Liver (tissue), 9 donors: ENCODE data around the gene FLNB. TPM values are rescaled to one million over a fixed set of nuclear protein-coding genes. Genes with fewer than 3 reads are reported as not detected.
A peak's percentile ranks its signal among the peaks of the same experiment; 100 is the strongest.

Source experiments
- DNase-seq: peaks from one replicate; pipeline ENCODE4 v3.0.0-alpha.2; 2017; ENCODE audit warnings: low spot score
- H3K27ac ChIP-seq, 2 donors: one replicate each; pipeline ENCODE4 v1.7.0; 2013; ENCODE audit warnings: inconsistent platforms in 2 of 2, low read length in 2 of 2, control low read depth in 1 of 2, low read depth in 1 of 2, mild to moderate bottlenecking in 1 of 2
- H3K27me3 ChIP-seq, 4 donors: one replicate each; pipeline versions ENCODE4 v1.6.1 to v1.7.0; 2013; ENCODE audit warnings: low read length in 3 of 4, inconsistent platforms in 1 of 4, mild to moderate bottlenecking in 1 of 4, moderate library complexity in 1 of 4; ENCODE audit not compliant: control insufficient read depth in 4 of 4, insufficient read depth in 4 of 4
- H3K36me3 ChIP-seq, 4 donors: one replicate each; pipeline versions ENCODE4 v1.6.1 to v1.7.0; 2013; ENCODE audit warnings: low read length in 3 of 4, mild to moderate bottlenecking in 3 of 4, low read depth in 1 of 4, moderate library complexity in 1 of 4; ENCODE audit not compliant: control insufficient read depth in 4 of 4, insufficient read depth in 3 of 4
- H3K4me1 ChIP-seq, 4 donors: one replicate each; pipeline versions ENCODE4 v1.6.1 to v1.7.0; 2013; ENCODE audit warnings: low read length in 3 of 4, mild to moderate bottlenecking in 3 of 4, moderate library complexity in 1 of 4; ENCODE audit not compliant: control insufficient read depth in 4 of 4, insufficient read depth in 4 of 4
- H3K4me3 ChIP-seq, 3 donors: one replicate each; pipeline versions ENCODE4 v1.6.1 to v1.7.0; 2013; ENCODE audit warnings: low read length in 3 of 3, control low read depth in 1 of 3, low read depth in 1 of 3, mild to moderate bottlenecking in 1 of 3
- H3K9ac ChIP-seq, 2 donors: one replicate each; pipeline ENCODE4 v1.7.0; 2013; ENCODE audit warnings: low read length in 2 of 2, mild to moderate bottlenecking in 2 of 2, moderate library complexity in 2 of 2, control low read depth in 1 of 2, low read depth in 1 of 2
- H3K9me3 ChIP-seq, 4 donors: one replicate each; pipeline versions ENCODE4 v1.6.1 to v1.7.0; 2013; ENCODE audit warnings: low read length in 3 of 4; ENCODE audit not compliant: control insufficient read depth in 4 of 4
- EGR1 ChIP-seq, 2 donors: IDR thresholded peaks; 2 replicates each; pipeline ENCODE4 v1.6.1; 2016 to 2018; ENCODE audit warnings: antibody characterized with exemption in 2 of 2, low read depth in 2 of 2
- FOXA1 ChIP-seq: IDR thresholded peaks from 2 replicates; pipeline ENCODE4 v1.6.1; 2016; ENCODE audit warnings: antibody characterized with exemption
- FOXA2 ChIP-seq: IDR thresholded peaks from 2 replicates; pipeline ENCODE4 v1.6.1; 2016; ENCODE audit warnings: antibody characterized with exemption
- HNF4A ChIP-seq, 2 donors: conservative IDR thresholded peaks; 2 replicates each; pipeline ENCODE4 v1.6.1; 2016; ENCODE audit warnings: antibody characterized with exemption in 2 of 2, mild to moderate bottlenecking in 2 of 2
- HNF4G ChIP-seq: IDR thresholded peaks from 2 replicates; pipeline ENCODE4 v1.6.1; 2016; ENCODE audit warnings: antibody characterized with exemption
- JUND ChIP-seq, 2 donors: IDR thresholded peaks; 2 replicates each; pipeline ENCODE4 v1.6.1; 2016; ENCODE audit warnings: antibody characterized with exemption in 2 of 2
- NR2F2 ChIP-seq: IDR thresholded peaks from 2 replicates; pipeline ENCODE4 v1.6.1; 2016; ENCODE audit warnings: antibody characterized with exemption
- RAD21 ChIP-seq, 2 donors: IDR thresholded peaks; 2 replicates each; pipeline ENCODE4 v1.6.1; 2016; ENCODE audit warnings: antibody characterized with exemption in 2 of 2, mild to moderate bottlenecking in 2 of 2
- RXRA ChIP-seq, 2 donors: IDR thresholded peaks; 2 replicates each; pipeline ENCODE4 v1.6.1; 2017 to 2018; ENCODE audit warnings: antibody characterized with exemption in 2 of 2, mild to moderate bottlenecking in 1 of 2
- SP1 ChIP-seq: IDR thresholded peaks from 2 replicates; pipeline ENCODE4 v1.6.1; 2018; ENCODE audit warnings: antibody characterized with exemption, mild to moderate bottlenecking
- TAF1 ChIP-seq: conservative IDR thresholded peaks from 2 replicates; pipeline ENCODE4 v1.6.1; 2016; ENCODE audit warnings: antibody characterized with exemption, mild to moderate bottlenecking
- YY1 ChIP-seq: IDR thresholded peaks from 2 replicates; pipeline ENCODE4 v1.6.1; 2016; ENCODE audit warnings: antibody characterized with exemption, mild to moderate bottlenecking
- WGBS: extraction: QIAGEN DNeasy Blood & Tissue Kit; methylation state at CpG from one replicate; pipeline ENCODE4 v1.1.7; 2013; 5-methylcytosine and 5-hydroxymethylcytosine counted together
- polyA plus RNA-seq, 2 donors: library from polyadenylated mRNA; stranded (reverse) in 1 of 2; unstranded in 1 of 2; fragments of 200-250 nt in 1 of 2; fragments of >200 nt in 1 of 2; fragmentation: Nextera tagmentation in 1 of 2; extraction: Ambion mirVana in 1 of 2; gene quantifications; one replicate each; pipeline versions ENCODE4 v1.2.1 to v1.2.3, GENCODE V29; 2013 to 2015
- total RNA-seq, 2 donors: library from RNA; depleted of rRNA; stranded (reverse); fragments of >200 nt; gene quantifications; one replicate each; pipeline ENCODE4 v1.2.3, GENCODE V29; 2014
- TF ChIP-seq, protein P1 (sequence below): IDR thresholded peaks from 2 replicates; pipeline ENCODE4 v1.6.1; 2016; ENCODE audit warnings: antibody characterized with exemption, mild to moderate bottlenecking
- TF ChIP-seq, protein P2 (sequence below): fragments of 150-350 bp; IDR thresholded peaks from 2 replicates; pipeline ENCODE4 v1.5.1; 2017; ENCODE audit warnings: improper control_type of control experiment, low read depth, low read length; ENCODE audit not compliant: missing input control
- TF ChIP-seq, protein P3 (sequence below): IDR thresholded peaks from 2 replicates; pipeline ENCODE4 v1.6.1; 2016; ENCODE audit warnings: antibody characterized with exemption
- TF ChIP-seq, protein P4 (sequence below): IDR thresholded peaks from 2 replicates; pipeline ENCODE4 v1.6.1; 2016; ENCODE audit warnings: antibody characterized with exemption
- TF ChIP-seq, protein P5 (sequence below): IDR thresholded peaks from 2 replicates; pipeline ENCODE4 v1.6.1; 2016; ENCODE audit warnings: antibody characterized with exemption
- donor health status: healthy.
- donor health status: healthy.
- donor health status: healthy.
- donor health status: healthy.
- donor health status: healthy.

FLNB gene
- total and polyA plus RNA-seq, 4 donors = 22.9 to 124 (median 44.3) TPM

DNA sequence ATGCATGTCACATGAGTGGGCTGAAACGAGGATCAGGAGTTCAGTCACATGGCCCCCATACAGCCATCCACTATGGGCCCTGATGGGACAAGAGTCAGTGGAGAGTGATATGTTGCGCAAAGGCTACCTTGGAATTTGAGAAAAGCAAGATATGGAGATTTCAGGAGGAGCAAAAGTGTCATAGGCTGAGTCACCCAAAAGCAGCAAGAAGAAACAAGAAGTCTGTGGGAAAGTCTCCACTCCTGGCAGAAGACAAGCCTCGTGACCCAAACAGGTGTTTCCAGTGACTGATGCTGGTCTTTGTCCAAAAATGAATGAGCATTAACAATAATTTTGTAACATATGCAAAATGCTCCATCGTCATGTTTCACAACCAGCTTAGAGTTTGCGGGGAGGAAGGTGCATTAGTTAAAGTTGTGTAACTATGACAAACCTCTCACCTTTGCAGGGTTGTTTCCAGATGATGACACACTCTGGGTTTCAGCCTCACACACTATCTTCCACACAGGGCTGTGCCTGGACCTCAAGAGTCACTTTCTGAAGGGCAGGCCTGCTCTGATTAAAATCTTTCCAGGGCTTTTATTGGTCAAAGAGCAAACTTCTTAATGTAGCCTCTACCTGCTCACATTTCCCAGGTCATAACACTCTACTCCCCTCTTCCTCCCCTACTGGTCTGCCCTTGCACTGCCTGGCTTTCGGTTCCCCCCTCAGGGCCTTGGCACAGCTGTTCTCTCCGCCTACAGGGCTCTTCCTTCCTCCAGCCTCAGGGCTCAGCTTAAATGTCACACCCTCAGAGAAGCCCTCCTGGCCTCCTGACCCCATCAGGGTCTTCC, 206.5 kb downstream of the FLNB start:
- no peak for DNase-seq
- no peak overlapping the region for H3K9ac ChIP-seq
- WGBS = 50% methylated on average over 7 of the region's 7 CpGs

More for the DNA sequence above, 206.5 kb downstream of the FLNB start:
- Histone ChIP-seq H3K36me3 (no peaks in the 10 kb centered on the region), H3K27me3 (no peaks in the 10 kb centered on the region), H3K27ac (peak overlapping the region; percentile 1 to 52), H3K4me1 (peaks cover 3 to 21% (median 13%) of the 10 kb centered on the region in 4 donors), H3K4me3 (no peak overlapping the region), H3K9me3 (no peaks in the 10 kb centered on the region)
- TF ChIP-seq HNF4A (conservative IDR thresholded peaks at IDR 0.05) (peak; percentile 64 to 75), RXRA (IDR thresholded peaks at IDR 0.05) (peak; percentile 74 to 82), TAF1 (no peak), EGR1 (IDR thresholded peaks at IDR 0.05; ENCODE audit: low read depth in 2 of 2) (peak in 1 of 2 donors; percentile 50), RAD21 (IDR thresholded peaks at IDR 0.05) (peak; percentile 35 to 61), JUND (IDR thresholded peaks at IDR 0.05) (peak in 1 of 2 donors; percentile 76), FOXA2 (no peak), NR2F2 (peak; percentile 18), HNF4G (no peak), SP1 (peak; percentile 67), YY1 (no peak), FOXA1 (no peak)
- TF ChIP-seq, protein P1, sequence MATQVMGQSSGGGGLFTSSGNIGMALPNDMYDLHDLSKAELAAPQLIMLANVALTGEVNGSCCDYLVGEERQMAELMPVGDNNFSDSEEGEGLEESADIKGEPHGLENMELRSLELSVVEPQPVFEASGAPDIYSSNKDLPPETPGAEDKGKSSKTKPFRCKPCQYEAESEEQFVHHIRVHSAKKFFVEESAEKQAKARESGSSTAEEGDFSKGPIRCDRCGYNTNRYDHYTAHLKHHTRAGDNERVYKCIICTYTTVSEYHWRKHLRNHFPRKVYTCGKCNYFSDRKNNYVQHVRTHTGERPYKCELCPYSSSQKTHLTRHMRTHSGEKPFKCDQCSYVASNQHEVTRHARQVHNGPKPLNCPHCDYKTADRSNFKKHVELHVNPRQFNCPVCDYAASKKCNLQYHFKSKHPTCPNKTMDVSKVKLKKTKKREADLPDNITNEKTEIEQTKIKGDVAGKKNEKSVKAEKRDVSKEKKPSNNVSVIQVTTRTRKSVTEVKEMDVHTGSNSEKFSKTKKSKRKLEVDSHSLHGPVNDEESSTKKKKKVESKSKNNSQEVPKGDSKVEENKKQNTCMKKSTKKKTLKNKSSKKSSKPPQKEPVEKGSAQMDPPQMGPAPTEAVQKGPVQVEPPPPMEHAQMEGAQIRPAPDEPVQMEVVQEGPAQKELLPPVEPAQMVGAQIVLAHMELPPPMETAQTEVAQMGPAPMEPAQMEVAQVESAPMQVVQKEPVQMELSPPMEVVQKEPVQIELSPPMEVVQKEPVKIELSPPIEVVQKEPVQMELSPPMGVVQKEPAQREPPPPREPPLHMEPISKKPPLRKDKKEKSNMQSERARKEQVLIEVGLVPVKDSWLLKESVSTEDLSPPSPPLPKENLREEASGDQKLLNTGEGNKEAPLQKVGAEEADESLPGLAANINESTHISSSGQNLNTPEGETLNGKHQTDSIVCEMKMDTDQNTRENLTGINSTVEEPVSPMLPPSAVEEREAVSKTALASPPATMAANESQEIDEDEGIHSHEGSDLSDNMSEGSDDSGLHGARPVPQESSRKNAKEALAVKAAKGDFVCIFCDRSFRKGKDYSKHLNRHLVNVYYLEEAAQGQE = no peak
- TF ChIP-seq, protein P2, sequence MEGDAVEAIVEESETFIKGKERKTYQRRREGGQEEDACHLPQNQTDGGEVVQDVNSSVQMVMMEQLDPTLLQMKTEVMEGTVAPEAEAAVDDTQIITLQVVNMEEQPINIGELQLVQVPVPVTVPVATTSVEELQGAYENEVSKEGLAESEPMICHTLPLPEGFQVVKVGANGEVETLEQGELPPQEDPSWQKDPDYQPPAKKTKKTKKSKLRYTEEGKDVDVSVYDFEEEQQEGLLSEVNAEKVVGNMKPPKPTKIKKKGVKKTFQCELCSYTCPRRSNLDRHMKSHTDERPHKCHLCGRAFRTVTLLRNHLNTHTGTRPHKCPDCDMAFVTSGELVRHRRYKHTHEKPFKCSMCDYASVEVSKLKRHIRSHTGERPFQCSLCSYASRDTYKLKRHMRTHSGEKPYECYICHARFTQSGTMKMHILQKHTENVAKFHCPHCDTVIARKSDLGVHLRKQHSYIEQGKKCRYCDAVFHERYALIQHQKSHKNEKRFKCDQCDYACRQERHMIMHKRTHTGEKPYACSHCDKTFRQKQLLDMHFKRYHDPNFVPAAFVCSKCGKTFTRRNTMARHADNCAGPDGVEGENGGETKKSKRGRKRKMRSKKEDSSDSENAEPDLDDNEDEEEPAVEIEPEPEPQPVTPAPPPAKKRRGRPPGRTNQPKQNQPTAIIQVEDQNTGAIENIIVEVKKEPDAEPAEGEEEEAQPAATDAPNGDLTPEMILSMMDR = peak; percentile 24
- TF ChIP-seq, protein P3, sequence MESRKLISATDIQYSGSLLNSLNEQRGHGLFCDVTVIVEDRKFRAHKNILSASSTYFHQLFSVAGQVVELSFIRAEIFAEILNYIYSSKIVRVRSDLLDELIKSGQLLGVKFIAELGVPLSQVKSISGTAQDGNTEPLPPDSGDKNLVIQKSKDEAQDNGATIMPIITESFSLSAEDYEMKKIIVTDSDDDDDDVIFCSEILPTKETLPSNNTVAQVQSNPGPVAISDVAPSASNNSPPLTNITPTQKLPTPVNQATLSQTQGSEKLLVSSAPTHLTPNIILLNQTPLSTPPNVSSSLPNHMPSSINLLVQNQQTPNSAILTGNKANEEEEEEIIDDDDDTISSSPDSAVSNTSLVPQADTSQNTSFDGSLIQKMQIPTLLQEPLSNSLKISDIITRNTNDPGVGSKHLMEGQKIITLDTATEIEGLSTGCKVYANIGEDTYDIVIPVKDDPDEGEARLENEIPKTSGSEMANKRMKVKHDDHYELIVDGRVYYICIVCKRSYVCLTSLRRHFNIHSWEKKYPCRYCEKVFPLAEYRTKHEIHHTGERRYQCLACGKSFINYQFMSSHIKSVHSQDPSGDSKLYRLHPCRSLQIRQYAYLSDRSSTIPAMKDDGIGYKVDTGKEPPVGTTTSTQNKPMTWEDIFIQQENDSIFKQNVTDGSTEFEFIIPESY = no peak
- TF ChIP-seq, protein P4, sequence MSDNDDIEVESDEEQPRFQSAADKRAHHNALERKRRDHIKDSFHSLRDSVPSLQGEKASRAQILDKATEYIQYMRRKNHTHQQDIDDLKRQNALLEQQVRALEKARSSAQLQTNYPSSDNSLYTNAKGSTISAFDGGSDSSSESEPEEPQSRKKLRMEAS = peak; percentile 72
- TF ChIP-seq, protein P5, sequence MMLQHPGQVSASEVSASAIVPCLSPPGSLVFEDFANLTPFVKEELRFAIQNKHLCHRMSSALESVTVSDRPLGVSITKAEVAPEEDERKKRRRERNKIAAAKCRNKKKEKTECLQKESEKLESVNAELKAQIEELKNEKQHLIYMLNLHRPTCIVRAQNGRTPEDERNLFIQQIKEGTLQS = peak; percentile 89
